Hematopoietic multipotent progenitor cell treated with erythropoietin and hydrocortisone succinate and interleukin-3 and kit ligand, for 6 days (in vitro differentiated cells): Measurements from ENCODE around the gene TUBGCP6.

Experiments
- DNase-seq: peaks from one replicate; pipeline ENCODE4 v3.0.0-alpha.2; 2015

TUBGCP6 gene

DNA sequence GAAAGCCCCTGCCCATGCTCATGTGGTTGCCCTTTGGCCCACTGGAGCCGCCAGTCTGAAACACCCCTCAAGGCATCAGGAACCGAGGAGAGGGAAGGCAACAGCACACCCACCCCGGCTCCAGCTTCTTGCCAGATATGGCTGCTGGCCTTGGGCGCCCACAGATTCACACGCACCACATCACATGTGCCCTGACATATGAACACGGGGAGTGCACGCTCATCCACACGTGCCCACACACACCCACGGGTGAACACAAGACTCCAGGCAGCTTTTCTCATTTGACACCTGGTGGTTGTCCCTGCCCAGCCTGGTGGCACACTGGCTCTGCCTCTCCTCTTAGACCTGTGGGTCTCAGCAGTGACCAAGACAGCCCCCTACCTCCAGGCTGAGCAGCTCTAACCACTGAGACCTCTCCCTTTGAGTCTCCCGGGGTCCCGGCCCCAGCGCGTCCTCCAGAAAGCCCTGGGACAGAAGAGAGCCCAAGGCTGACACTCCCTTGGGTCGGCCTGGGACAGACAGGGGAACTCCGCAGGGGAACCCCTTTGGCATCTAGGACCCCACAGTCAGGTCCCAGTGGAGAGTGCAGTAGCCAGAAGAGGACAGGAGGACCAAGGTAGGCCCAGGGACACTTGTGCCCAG, 19.4 kb upstream of the TUBGCP6 start:
- no peak for DNase-seq

DNA sequence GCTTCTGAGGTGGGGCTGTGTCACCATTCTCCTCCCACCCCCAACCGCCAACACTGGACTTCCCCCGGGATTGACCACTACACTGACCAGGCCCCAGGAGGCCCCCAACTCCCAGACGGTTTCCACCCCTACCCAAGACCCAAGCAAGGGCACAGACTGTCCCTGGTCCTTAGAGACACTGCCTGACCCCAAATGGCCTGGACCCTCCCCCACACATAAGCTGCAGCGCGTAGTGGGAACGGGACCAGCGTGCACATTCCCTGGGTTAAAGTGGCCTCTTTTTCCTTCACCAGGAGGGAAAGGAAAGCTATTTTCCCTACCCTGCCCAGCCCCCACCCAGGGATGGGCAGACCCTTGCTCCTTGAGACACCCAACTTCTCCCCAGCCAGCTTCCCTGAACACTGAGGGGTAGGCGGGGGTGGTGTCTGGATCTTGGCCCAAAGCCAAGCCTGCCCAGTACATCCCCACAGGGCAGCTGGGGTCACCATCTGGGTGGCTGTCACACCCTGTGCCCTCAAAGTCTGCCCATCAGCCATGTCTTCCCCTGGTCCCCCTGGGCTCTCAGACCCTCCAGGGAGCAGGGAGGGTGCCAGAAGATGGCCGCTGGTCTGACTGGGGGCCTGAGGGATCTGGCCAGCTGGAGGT, 18.3 kb upstream of the TUBGCP6 start:
- DNase-seq = no peak

DNA sequence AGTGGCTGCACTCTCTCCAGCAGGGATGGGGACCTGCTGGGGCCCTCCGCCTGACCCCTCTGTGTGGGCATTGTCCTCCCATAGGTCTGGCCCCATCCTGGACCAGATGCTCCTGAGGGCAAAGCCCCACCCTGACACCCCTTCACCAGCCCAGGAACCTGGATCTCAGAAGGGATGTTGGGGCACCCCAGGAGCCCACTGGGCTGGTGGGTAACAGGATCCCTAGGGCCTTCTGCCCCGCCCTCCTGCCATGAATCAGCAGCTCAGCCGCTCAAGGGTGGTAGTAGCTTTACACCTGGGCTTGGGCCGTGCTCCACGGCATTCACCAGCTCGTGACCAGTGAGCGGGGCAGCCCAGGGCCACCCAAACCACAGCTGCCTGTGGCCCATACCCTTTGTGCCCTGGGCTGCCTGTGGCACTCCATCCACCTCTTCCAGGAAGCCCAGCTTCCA, 17.7 kb upstream of the TUBGCP6 start:
- peak; percentile 63 for DNase-seq

DNA sequence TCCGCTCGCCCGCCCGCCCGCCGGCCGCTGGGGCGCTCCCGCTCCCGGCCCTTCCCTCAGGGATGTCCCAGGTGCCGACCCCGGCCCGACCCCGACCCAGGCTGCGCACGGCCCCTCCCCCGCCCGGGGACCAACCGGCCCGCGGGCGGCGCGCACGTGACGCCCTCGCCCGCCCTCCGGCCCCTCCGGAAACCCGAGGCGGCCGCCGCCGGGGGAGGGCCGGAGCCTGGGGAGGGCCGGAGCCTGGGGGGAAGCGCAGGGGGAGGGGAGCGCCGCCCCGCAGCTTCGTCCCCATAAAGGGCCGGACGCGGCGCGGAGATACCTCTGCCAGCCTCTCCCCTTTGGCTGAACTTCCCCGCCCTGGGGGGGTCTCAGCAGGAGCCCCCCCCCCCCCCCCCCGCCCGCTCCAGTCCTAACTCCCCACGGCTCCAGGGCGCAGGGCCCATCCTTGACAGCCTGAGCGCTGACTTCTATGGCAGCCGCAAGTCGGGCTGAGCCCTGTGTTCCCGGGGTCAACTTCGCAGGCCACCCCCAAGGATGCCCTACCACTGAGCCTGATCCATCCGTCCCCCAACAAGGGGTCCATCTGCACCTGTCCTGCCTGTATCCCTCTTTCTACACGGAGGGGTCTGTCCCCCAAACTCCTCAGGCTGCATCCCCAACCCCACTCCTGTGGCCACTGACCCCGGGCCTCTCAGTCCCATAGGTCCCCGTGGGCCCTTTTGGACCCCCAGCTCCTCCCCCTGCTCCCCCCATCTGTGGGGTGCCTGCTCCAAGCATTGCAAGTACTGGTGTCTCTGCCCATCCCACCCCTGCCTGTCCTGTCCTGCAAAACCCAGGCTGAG, 17.0 kb upstream of the TUBGCP6 start, which contains the start of gene MAPK12:
TSS of gene MAPK12 (minus strand) at position 69 of the 845 bp plus-strand sequence. CDS start 174 bp downstream, outside the sequence.
- no peak for DNase-seq

DNA sequence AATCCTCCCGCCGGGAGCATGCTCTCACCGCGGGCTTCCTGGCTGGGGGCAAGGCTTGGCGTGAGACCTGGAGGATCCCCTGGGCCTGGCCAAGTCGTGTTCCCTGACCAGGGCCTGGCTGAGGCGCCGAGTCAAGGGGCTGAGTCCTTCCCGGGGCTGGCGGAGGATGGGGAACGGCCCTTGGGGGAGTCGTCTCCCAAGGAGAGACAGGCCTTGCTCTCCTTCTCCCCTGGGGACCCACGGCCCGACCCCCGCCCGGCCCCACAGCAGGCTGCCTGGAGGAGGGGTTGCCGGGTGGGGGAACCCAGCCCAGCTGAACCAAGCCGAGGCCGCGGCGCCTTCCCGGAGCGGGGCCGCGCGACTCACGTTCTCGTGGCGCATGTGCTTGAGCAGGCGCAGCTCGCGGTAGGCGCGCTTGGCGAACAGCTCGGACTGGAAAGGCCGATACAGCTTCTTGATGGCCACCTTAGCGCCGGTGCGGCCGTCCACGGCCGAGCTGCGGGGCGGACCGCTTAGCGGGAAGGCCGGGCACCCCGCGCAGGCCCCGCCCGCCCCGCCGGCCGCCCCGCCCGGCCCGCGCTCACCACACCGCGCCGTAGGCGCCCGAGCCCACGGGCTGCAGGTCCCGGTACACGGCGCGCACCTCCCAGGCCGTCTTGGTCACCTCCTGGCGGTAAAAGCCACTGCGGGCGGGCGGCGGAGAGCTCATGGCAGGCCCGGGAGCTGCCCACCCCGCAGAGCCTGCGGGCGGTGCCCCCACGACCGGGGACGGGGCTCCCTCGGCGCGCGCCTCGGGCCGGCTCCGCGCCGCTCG, 16.2 kb upstream of the TUBGCP6 start:
- peak; percentile 66 for DNase-seq

DNA sequence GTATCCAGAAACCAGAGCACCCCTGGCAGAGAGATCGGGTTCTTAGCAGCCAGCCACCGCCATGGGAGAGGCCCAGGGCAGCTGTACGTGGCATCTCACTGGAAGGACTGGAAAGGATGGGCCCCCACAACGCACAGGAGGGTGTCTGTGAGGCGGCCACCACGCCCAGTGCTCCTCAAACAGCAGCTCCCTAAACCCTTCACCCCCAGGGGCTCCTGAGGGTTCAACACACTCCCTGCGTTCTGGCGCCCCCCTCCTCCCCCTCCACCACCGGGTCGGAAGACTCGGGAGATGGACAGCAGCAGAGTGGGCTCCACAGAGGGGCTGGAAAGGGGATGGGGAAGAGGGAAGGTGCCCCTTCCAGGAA, 15.6 kb upstream of the TUBGCP6 start:
- peak; percentile 51 for DNase-seq

DNA sequence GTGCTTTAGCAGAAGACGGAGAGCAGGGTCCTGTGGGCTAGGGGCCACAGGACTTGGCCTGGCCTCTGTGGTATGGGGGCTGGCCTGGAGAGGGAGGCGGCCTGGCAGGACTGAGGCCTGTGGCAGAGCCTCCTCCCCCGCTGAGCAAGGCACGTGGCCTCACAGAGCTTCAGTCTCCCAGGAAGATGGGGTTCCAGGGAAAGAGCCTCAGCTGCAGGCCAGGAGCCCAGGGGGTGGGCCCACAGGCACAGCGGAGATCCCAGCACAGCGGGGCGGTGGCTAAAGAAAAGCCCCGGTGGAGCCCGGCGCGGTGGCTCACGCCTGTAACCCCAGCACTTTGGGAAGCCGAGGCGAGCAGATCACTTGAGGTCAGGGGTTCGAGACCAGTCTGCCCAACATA, 14.5 kb upstream of the TUBGCP6 start:
- DNase-seq = no peak

DNA sequence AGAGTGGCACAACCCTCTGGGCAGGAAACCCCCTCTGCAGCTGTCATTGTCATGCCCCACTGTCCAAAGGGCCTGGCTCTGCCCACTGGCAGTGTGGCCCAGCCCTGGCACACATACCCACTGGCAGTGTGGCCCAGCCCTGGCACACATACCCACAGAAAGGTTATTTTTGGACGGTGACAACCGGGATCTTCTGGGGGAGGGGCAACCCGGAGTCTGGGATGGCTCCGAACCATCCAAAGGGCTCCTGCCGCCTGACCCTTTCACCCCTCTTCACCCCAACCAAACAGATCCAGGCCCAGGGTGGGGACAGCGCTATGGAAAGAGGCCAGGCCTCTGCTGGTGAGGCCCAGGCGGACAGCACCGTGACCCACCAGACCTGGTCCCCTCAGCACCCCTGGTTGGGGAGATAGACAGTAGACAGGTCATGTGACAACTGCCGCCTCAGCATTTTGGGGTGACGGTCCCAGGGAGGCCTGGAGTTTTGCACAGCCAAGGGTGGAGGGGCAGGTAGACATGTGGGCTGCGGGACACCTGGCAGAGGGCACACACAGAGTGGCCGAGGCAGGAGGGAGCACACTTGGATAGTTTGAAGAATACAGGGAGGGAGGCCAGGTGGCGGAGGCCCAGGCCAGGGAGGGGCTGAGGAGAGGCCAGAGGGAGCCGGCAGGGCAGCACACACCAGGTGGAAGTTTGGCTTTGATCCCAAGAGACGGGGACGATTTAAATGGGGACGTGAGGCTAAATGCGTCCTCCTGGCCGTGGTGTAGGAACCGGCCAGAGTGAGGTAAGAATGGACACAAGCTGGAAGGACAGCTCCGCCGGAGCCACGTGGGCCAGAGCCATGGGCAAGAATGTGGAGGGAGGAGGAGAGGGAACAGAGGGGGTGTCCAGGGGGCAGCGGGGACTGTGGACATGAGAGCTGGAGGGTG, 13.8 kb upstream of the TUBGCP6 start:
- DNase-seq = no peak

DNA sequence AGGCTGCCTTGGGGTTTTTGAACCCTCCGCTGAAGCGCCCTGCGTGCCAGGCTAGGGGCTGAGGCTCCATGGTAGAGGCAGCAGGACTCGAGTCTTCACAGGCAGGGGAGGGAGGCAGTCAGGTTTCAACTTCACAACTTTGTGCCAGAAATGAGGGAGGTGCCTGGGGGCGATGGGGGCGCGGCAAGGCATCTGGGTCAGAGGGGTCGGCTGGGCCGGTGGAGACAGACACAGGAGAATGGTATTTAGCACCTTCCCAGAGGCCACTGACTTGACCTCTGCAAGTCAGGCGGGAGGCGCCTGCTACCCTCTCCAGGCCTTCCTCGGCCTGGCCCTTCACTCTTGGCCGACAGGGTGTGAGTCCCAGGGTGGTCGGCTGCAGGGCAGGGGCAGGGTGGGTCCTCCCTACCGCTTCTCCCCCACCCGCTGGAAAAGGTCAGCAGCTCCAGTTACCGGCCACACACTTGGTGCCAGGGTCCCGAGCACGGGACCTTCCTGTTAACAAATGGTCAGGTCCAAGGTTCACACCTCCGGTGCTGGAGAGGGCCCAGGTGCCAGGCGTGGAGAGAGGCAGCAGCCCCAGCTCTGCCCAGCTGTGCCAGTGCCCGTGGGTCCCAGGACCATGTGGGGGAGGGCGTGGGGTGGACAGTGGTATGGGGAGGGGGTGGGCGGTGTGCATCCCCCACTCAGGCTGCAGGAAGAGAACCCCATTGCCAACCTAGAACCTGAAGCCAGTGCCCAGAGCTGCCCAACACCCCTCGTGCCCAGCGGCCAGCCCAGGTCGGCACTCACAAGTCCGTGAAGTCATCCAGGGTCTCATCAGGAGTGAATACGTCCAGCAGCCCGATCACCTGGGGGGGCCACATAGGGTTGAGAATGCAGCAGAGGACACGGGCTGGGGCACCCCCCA, 12.9 kb upstream of the TUBGCP6 start:
- no peak for DNase-seq

DNA sequence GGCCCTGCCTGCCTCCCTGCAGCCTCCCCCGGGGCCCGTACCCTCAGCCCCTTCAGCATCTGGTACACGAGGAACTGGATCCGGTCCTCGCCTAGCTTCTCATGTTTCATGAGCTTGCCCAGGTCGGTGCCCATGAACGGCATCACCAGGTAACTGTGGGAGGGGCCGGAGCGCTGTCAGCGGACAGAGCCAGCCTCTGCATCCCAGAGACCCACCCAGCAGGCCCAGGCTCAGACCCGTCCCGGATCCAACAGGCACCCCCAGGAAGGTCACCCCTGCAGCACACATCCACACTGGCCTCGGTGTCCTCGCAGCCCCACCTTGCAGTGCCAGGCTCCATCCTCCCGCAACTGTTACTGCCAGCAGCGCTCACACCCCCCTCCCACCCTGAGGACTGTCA, 12.2 kb upstream of the TUBGCP6 start:
- no peak for DNase-seq

DNA sequence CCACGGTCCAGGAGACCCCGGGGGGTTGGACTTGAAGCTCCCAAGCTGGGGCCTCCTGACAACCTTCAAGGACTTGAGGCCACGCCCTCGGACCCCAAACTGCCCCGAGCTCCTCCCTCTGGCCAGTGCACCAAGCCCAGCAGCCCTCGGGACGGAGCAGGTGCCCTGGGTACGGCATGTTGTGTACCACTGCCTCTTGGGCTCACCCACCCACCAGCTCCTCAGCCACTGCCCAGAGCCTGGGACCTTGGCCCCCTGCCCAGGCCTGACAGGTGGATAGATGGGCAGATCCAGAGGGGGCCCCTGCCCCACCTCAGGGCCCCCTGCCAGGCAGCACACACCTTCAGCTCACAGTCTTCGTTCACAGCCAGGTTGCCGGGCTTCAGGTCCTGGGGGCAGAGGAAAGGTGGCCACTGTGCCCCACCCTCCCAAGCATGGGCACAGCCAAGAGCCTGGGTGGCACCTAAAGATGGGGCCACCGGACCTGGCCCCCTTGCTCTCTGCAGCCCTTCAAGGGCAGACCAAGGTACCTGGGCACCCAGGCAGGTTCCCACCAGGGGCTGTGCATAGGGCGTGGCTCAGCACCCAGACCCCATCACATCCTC, 11.5 kb upstream of the TUBGCP6 start:
- no peak for DNase-seq

DNA sequence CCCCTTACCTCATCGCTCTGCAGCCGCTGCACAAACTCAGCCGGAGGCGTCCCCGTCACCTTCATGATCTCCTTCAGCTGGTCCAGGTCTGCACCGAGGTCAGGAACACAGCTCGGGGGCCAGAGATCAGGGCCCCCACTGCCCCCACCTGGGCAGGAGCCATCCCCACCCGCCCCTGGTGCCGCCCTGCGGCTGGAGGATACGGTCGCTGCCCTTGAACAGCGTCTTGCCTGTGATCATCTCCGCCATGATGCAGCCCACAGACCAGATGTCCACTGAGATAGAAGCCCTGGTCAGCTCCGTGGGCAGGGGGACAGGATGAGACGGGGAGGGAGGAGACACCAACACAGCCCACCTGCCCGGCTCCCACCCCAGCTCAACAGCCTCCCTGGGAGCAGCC, 10.8 kb upstream of the TUBGCP6 start:
- DNase-seq = no peak

DNA sequence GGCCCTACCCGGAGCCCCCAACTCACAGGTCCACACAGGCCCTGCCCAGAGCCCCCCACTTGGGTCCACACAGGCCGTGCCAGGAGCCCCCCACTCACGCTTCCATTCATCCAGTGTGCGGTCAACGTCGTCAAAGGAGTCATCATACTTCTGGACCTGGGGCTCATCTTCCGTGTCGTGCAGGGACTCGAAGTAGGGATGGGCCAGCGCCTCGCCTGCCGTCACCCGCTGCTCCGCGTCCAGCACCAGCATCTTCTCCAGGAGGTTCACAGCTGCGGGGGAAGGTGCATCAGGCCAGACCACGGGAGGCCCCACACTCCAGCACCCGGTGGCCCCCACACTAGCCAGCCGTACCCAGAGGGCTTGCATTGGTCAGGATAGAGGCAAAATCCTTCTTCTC, 10.3 kb upstream of the TUBGCP6 start:
- no peak for DNase-seq

DNA sequence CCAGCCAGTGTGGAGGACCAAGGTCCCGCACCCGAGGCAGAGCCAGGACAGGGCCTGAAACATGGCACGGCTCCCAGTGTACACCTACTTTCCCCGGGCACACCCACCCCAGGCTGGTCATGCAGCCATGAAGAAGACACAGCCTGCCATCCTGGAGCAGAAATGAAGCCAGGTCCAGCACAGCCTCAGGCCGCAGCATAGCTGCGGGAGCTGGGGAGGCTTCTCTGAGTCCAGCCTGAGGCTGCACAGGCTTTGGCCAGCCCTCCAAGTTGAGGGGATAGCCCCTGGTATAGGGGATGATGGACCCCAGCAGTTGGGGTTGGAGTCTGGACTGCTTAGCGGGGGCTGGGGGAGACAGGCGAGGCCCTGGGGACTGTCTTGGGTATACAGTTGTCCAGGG, 9.1 kb upstream of the TUBGCP6 start:
- no peak for DNase-seq

DNA sequence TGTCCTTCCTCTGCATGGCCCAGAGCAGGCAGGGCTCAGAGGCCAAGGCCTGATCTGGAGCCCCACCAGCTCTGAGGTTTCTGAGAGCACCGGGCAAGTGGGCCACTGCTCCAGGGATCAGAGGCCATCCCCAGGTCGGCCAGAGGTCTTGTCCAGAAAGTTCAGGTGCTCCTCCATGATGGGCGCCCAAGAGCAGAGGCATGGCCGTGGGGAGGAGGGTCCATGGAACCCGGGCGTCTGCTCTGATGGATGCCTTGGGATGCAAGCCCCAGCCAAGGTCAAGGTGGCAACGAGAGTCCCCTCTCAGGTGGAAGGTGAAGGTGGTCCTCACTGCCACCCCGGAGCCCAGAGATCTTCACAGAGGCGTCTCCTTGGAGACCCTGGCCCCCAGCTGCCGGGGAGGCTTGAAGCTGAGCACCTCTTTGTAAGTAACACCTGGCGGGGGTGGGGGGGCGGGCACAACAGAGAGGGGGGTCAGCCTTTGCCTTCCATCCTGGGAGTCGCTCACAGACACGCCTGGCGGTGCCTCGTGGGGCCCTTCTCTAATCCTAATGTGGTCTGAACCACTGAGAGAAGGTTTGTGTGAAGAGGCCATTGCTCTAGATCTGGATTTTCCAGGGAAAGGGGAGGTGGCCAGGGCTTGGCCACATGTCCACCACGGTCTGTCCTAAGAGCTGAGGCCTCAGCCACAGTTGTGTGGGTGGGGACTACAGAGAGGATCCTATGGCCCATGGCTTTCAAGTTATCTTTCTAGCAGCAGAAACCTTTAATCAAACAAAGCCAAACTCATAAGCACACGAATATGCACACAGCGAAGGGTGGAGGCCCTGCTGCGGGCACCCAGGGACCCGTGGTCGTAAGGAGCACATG, 8.5 kb upstream of the TUBGCP6 start:
- no peak for DNase-seq

DNA sequence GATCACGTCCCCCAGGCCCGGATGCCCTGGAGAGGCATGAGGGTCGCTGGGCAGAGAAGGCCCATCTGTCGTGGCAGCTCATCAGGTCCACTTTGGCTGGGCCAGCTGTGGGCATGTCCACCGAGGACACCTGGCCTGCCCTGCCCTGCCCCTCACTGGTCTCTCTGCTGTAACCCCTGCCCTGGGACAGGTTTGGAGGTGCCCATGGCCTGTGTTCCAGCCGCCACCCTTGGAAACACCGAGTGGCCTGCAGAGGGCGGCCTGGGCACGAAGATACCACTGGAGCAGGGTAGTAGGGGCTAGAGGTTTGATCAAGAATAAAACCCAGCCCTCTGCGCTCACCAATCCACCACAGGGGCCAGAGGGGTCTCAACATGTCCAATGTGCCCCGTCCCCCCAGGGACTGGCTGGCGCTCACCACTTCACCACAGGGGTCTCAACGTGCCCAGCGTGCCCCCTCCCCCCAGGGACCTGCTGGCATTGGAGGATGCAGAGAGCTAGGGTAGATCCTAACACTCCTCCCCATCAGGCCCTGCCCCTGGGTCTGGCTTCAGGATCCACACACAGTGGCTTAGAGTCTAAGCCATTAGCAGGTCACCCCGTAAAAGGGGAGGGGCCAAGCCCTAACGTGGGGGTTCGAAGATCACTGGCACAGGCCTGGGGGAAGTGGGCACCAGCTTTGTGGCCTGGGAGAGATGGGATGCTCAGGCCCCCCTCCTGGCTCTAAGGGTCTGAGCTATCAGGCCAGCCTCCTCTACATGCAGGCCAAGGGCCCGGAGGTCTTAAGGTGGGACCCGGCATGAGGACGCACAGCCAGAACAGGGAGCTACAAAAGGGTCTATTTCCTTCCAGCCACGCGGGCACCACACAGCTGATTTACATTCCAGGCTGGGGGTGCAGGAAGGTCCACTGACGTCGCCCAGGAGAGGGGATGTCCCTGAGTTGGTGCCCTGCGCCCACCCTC, 7.5 kb upstream of the TUBGCP6 start:
- DNase-seq = peak; percentile 89

DNA sequence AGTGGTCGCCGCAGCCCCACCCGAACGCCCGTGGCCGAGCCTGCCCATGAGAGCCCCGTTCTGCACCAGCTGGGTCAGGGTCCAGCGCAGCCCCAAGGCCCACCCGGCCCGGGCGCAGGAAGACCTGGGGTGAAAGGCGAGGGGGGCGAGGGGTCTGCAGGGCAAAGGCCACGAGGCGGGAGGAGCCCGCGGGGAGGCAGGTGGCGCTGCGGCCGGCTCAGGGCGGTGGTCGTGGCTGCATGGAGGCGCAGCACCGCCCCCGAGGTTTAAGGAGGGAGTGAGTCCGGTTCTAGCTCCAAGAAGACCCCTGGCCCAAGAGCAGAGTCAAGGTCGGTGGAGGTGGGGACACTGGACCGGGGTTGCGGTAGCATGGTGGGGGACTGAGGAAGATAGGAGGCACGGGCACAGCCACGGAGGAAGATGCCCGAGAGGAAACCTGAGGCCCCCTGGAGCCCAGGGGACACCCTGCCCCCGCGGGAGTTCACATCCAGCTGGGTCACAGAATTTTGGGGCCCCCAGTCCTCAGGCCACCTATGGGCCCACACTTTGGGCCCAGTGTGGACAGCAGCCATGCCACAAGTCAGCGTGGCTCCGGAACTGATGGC, 6.8 kb upstream of the TUBGCP6 start:
- DNase-seq = no peak
